ENCODE results near the gene NLRP7. TPM values are rescaled to one million over a fixed set of nuclear protein-coding genes. Genes with fewer than 3 reads are reported as not detected.
"Not testable (repeated sequence)": the region's sequence is repeated elsewhere in the genome, so short reads cannot be mapped to it uniquely, and the experiment has no call there.

Gene NLRP7
- total RNA-seq, 4 donors from 2014 or later, result not detected

DNA sequence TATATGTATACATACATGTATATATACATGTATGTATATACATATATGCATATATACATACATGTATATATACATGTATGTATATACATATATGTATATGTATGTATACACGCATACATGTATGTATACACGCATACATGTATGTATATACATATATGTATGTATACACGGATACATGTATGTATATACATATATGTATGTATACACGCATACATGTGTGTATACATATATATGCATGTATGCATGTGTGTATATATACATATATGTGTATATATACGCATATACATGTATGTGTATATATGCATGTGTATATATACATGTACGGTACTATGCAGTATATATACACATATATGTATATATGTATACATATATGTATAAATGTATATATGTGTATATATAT is 44.0 kb downstream of the NLRP7 start:
- WGBS, 2 donors, result 90 to 92% methylated on average over 6 of the region's 6 CpGs
- no peak for TF ChIP-seq POLR2A (IDR thresholded peaks at IDR 0.05)
- TF ChIP-seq, protein P1, sequence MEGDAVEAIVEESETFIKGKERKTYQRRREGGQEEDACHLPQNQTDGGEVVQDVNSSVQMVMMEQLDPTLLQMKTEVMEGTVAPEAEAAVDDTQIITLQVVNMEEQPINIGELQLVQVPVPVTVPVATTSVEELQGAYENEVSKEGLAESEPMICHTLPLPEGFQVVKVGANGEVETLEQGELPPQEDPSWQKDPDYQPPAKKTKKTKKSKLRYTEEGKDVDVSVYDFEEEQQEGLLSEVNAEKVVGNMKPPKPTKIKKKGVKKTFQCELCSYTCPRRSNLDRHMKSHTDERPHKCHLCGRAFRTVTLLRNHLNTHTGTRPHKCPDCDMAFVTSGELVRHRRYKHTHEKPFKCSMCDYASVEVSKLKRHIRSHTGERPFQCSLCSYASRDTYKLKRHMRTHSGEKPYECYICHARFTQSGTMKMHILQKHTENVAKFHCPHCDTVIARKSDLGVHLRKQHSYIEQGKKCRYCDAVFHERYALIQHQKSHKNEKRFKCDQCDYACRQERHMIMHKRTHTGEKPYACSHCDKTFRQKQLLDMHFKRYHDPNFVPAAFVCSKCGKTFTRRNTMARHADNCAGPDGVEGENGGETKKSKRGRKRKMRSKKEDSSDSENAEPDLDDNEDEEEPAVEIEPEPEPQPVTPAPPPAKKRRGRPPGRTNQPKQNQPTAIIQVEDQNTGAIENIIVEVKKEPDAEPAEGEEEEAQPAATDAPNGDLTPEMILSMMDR (IDR thresholded peaks at IDR 0.05), result no peak
- DNase-seq (ENCODE audit: low spot score in 2 of 2), result no peak
- intact Hi-C loops (cut with DNase I; ENCODE audit: low total_unique reads), result no loop called here
- no peak overlapping the region for H3K4me3 ChIP-seq (ENCODE audit: low read depth, poor library complexity, severe bottlenecking)

DNA sequence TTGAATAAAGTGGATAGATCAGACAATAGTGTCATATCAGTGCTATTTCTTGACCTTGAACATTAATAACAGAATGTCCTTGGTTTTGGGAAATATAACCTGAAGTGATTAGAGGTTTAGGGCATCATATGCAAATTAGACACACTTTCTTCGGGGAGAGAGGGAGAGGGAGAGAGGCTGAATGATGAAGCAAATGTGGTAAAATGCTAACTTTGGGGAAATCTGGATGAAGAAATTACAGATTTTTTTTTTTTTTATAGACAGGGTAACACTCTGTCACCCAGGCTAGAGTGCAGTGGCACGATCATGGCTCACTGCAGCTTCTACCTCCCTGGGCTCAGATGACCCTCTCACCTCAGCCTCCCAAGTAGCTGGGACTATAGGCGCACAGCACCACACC is 45.3 kb downstream of the NLRP7 start:
- intact Hi-C loops (cut with DNase I; ENCODE audit: low total_unique reads), result no loop called here
- 61 to 67% methylated on average over 3 of the region's 3 CpGs for WGBS, 2 donors
- TF ChIP-seq, protein P1 (IDR thresholded peaks at IDR 0.05), result no peak
- TF ChIP-seq POLR2A (IDR thresholded peaks at IDR 0.05), result no peak
- H3K4me3 ChIP-seq (ENCODE audit: low read depth, poor library complexity, severe bottlenecking), result no peak overlapping the region
- no peak for DNase-seq (ENCODE audit: low spot score in 2 of 2)

DNA sequence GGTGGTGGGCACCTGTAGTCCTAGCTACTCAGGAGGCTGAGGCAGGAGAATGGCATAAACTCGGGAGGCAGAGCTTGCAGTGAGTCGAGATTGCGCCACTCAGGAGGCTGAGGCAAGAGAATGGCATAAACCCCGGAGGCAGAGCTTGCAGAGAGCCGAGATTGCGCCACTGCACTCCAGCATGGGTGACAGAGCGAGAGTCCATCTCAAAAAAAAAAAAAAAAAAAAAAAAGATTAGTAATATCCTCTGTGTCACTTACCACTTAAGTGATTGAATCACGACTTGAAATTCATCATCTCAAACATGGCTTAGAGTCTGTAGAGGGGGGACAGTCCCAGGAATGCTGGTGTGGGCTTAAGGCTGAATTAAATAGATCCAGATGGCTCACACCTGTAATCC is 46.2 kb downstream of the NLRP7 start:
- WGBS, 2 donors, result 78 to 81% methylated on average over 8 of the region's 8 CpGs
- DNase-seq (ENCODE audit: low spot score in 2 of 2), result not testable (repeated sequence)

DNA sequence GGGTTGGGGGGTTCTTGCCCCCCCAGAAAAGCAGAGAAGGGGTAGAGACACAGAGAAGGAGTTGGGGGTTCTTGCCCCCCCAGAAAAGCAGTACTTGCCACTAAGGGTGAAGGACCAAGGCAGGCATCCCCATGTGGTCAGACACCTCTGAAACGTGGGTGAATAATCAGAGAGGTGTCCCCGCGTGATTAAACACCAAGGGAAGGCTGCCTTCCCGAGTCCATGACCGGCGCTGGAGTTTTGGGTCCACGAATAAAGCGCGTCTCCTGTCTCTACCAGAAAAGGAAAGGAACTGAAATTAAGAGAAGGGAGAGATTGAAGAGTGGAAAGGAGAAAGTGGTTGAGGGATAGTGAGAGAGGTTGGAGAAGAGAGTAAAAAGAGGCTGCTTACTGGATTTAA is 47.7 kb downstream of the NLRP7 start:
- DNase-seq (ENCODE audit: low spot score in 2 of 2); H3K4me3 ChIP-seq (ENCODE audit: low read depth, poor library complexity, severe bottlenecking); intact Hi-C loops (cut with DNase I; ENCODE audit: low total_unique reads): not testable (repeated sequence)
- 82 to 84% methylated on average over 9 of the region's 9 CpGs for WGBS, 2 donors

More for the DNA sequence above, 46.2 kb downstream of the NLRP7 start:
- H3K4me3 ChIP-seq (ENCODE audit: low read depth, poor library complexity, severe bottlenecking); intact Hi-C loops (cut with DNase I; ENCODE audit: low total_unique reads): not testable (repeated sequence)

DNA sequence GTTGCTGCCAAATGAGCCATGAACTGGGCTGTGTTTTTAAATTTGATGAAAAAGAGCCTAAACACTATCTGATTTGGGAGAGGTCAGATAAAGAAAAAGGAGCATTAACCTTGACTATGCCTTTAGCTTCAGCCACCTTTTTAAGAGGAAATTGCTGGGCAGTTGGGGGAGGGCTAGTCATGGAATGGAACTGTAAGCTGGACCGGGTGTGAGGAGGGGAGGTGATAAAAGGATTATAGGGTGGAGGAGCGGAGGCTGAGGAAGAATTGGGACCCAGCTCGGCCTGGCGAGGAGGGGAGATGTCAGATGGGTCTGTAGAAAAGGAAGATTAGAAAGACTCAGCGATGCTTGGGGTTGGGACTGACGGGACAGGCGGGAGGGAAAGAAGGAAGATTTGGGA is 48.6 kb downstream of the NLRP7 start:
- DNase-seq (ENCODE audit: low spot score in 2 of 2), result not testable (repeated sequence)
- 83 to 84% methylated on average over 7 of the region's 7 CpGs for WGBS, 2 donors

DNA sequence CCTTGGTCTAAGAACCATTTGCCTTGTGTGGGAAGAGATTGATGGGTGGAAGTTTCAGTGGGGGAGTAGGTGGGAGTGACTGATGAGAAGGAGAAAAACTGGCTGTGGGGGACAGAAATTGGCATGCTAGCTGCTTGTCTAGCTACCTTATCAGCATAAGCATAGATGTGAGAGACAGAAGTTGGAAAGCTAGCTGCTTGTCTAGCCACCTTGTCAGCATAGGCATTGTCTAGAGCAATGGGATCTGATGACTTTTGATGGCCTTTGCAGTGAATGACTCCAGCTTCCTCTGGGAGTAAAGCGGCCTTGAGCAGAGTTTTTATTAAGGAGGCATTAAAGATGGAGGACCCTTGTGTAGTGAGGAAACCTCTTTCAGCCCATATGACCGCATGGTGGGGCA is 51.3 kb downstream of the NLRP7 start:
- peak in 1 of 2 donors; percentile 6 for DNase-seq (ENCODE audit: low spot score in 2 of 2)
- 83 to 91% methylated on average over 2 of the region's 2 CpGs for WGBS, 2 donors
- intact Hi-C loops (cut with DNase I; ENCODE audit: low total_unique reads), result no loop called here

More for the DNA sequence above, 48.6 kb downstream of the NLRP7 start:
- intact Hi-C loops (cut with DNase I; ENCODE audit: low total_unique reads); H3K4me3 ChIP-seq (ENCODE audit: low read depth, poor library complexity, severe bottlenecking): not testable (repeated sequence)

DNA sequence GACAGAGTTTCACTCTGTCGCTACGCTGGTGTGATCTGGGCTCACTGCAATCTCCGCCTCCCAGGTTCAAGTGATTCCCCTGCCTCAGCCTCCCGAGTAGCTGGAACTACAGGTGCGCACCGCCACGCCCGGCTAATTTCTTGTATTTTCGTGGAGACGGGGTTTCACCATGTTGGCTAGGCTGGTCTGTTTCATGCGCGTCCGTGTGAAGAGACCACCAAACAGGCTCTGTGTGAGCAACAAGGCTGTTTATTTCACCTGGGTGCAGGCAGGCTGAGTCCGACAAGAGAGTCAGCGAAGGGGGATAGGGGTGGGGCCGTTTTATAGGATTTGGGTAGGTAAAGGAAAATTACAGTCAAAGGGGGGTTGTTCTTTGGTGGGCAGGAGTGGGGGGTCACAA is 53.2 kb downstream of the NLRP7 start:
- intact Hi-C loops (cut with DNase I; ENCODE audit: low total_unique reads); H3K4me3 ChIP-seq (ENCODE audit: low read depth, poor library complexity, severe bottlenecking); DNase-seq (ENCODE audit: low spot score in 2 of 2): not testable (repeated sequence)
- 84 to 91% methylated on average over 16 of the region's 16 CpGs for WGBS, 2 donors

More for the DNA sequence above, 51.3 kb downstream of the NLRP7 start:
- TF ChIP-seq POLR2A (IDR thresholded peaks at IDR 0.05), result no peak
- TF ChIP-seq, protein P1 (IDR thresholded peaks at IDR 0.05), result no peak
- H3K4me3 ChIP-seq (ENCODE audit: low read depth, poor library complexity, severe bottlenecking), result no peak overlapping the region

DNA sequence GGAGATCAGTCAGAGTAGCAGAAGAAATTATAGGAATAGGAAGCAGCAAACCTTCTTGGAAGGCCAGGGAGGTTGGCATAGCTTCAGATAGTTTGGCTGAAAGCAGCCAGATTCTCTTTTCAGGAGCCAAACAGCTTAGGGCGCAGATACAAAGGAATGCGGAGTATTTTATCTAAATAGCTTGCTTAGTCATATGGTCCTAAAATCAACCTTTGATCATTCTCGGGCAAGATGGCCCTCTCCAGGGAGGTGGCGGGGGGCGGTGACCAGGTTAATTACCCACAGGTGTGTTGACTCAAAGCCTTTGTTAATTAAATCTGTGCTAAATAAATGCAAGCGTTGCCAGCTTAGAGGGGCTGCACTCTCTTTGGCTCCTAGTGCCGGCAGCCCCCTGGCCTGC is 53.9 kb downstream of the NLRP7 start:
- WGBS, 2 donors, result 15 to 25% methylated on average over 7 of the region's 7 CpGs
- intact Hi-C loops (cut with DNase I; ENCODE audit: low total_unique reads), result no loop called here
- H3K4me3 ChIP-seq (ENCODE audit: low read depth, poor library complexity, severe bottlenecking), result no peak overlapping the region
- no peak for DNase-seq (ENCODE audit: low spot score in 2 of 2)
- no peak for TF ChIP-seq POLR2A (IDR thresholded peaks at IDR 0.05)
- TF ChIP-seq, protein P1 (IDR thresholded peaks at IDR 0.05), result no peak

Measured in lower leg skin (tissue), 4 donors.